Measurements from ENCODE around the gene MYO5A. TPM values are rescaled to one million over a fixed set of nuclear protein-coding genes. Genes with fewer than 3 reads are reported as not detected.

Gene MYO5A
- total and polyA plus RNA-seq, 10 of the 15 experiments (the other 5 are each of a cell fraction or from before 2014, with no cell fraction given) = 4.2 to 42.9 (median 31.1) TPM

DNA sequence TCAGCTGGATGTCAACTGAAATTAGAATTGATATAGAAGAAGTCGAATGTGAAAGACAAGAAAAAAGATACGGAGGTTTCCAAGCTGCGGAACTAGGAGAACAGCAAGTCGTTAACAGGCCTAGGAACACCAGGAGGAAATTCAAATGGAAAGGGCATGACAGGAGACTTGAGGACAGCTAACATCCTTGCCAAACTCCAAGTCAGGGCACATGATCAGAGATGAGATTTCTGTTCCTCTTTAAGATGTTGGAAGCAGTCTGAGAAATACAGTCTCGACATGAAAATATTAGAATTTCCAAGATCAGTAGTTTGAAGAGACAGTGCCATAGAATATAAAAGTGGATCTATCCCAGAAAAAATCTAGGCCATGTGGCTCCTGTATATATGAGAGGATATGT, 5.0 kb downstream of the MYO5A start:
- H3K9me3 ChIP-seq (replicated peaks; ENCODE audit: control insufficient read depth, insufficient read depth, low read length) = no peaks in the 10 kb centered on the region
- H3K27me3 ChIP-seq (replicated peaks in 1 of 2; ENCODE audit: control insufficient read depth in 2 of 2, insufficient read depth in 2 of 2, low read length in 1 of 2) = no peaks in the 10 kb centered on the region
- in situ Hi-C loops (cut with MboI) = no loop called here
- no peak overlapping the region for H3K4me3 ChIP-seq
- CTCF ChIA-PET = interaction anchor here (1.1 to 2.5 kb wide), 8 partner anchors 11 to 790 kb away, joined by 3 to 8 read pairs (median 4); no protein-coding TSS in a partner anchor
- H4K20me1 ChIP-seq (ENCODE audit: control insufficient read depth, insufficient read depth) = no peaks in the 10 kb centered on the region; the same call in 1 of the 2 replicates
- WGBS (ENCODE audit: insufficient coverage, insufficient replicate concordance, low lambda C conversion rate, missing lambda C conversion rate) = 60% methylated on average over 5 of the region's 5 CpGs
- H3K4me2 ChIP-seq (ENCODE audit: control insufficient read depth, insufficient read depth) = no peak overlapping the region
- peaks cover 31% of the 10 kb centered on the region for H3K79me2 ChIP-seq (ENCODE audit: control insufficient read depth, insufficient read depth, low read length)
- RAD21 ChIA-PET (ENCODE audit: unreplicated experiment) = interaction anchor here (1.3 to 5.8 kb wide), 3 partner anchors 12 to 59 kb away, joined by 3 to 42 read pairs (median 5); no protein-coding TSS in a partner anchor
- no peaks in the 10 kb centered on the region; a peak in 1 of 4 replicates for H3K36me3 ChIP-seq (ENCODE audit: control insufficient read depth in 2 of 2, insufficient read depth in 2 of 2, low read length in 1 of 2)
- SMC1A ChIA-PET (ENCODE audit: uncharacterized antibody, unreplicated experiment) = interaction anchor here (0.8 to 2.1 kb wide), 8 partner anchors 9 to 62 kb away, joined by 3 to 6 read pairs (median 4); no protein-coding TSS in a partner anchor
- TF ChIP-seq KDM1A (IDR thresholded peaks at IDR 0.05; ENCODE audit: borderline replicate concordance) = no peak
- no peak for TF ChIP-seq RELA (IDR thresholded peaks at IDR 0.05; ENCODE audit: borderline replicate concordance, partially characterized antibody)
- no peak overlapping the region for H3K27ac ChIP-seq (ENCODE audit: control insufficient read depth, insufficient read depth)
- no peak for ATAC-seq
- POLR2A ChIA-PET = no interaction called here
- no peak overlapping the region for H2AFZ ChIP-seq (ENCODE audit: control insufficient read depth, low read depth, low read length)
- no peak for FAIRE-seq
- intact Hi-C loops (cut with micrococcal nuclease; ENCODE audit: unreplicated experiment) = no loop called here
- peaks cover 6% of the 10 kb centered on the region; the same call in 1 of the 2 replicates for H3K4me1 ChIP-seq (ENCODE audit: control insufficient read depth, insufficient read depth, low read length)
- H3K9ac ChIP-seq (ENCODE audit: control insufficient read depth, insufficient read depth, low read length) = no peak overlapping the region
- BruUV-seq (replicated peaks) = no TSS peak
- DNase-seq (ENCODE audit: low read depth, low spot score) = no peak

DNA sequence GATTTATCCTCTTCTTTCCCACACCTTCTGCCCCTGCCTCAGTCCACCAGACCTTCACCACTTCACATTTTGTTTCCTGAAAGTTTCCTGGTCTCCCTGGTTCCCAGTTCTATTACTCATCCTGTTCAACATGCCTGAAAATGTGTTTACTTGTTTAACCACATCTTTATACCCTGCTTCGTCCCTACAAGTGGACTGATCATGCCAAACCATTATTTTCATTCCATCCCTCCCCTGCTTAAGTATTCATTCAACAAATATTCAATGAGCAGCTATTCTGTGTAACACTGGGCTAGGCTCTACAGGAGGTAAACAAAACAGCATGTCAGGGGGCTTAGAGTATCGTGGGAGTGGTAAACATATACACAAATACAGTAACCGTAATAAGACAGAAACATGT, 5.5 kb downstream of the MYO5A start:
- Histone ChIP-seq H3K4me3 (no peak overlapping the region), H3K36me3 (ENCODE audit: control insufficient read depth in 2 of 2, insufficient read depth in 2 of 2, low read length in 1 of 2) (no peaks in the 10 kb centered on the region; a peak in 1 of 4 replicates), H3K27me3 (replicated peaks in 1 of 2; ENCODE audit: control insufficient read depth in 2 of 2, insufficient read depth in 2 of 2, low read length in 1 of 2) (no peaks in the 10 kb centered on the region), H3K79me2 (ENCODE audit: control insufficient read depth, insufficient read depth, low read length) (peaks cover 31% of the 10 kb centered on the region), H4K20me1 (ENCODE audit: control insufficient read depth, insufficient read depth) (no peaks in the 10 kb centered on the region; the same call in 1 of the 2 replicates), H3K27ac (ENCODE audit: control insufficient read depth, insufficient read depth) (no peak overlapping the region), H3K9me3 (replicated peaks; ENCODE audit: control insufficient read depth, insufficient read depth, low read length) (no peaks in the 10 kb centered on the region), H3K4me2 (ENCODE audit: control insufficient read depth, insufficient read depth) (no peak overlapping the region), H3K9ac (ENCODE audit: control insufficient read depth, insufficient read depth, low read length) (no peak overlapping the region), H2AFZ (ENCODE audit: control insufficient read depth, low read depth, low read length) (no peak overlapping the region), H3K4me1 (ENCODE audit: control insufficient read depth, insufficient read depth, low read length) (peaks cover 6% of the 10 kb centered on the region; the same call in 1 of the 2 replicates)
- ChIA-PET RAD21 (ENCODE audit: unreplicated experiment) (interaction anchor here (0.7 to 1.3 kb wide), 2 partner anchors 12 to 63 kb away, joined by 3 to 5 read pairs; no protein-coding TSS in a partner anchor), CTCF (interaction anchor here (1.2 to 2.3 kb wide), 5 partner anchors 26 to 269 kb away, joined by 3 to 8 read pairs (median 3); no protein-coding TSS in a partner anchor), POLR2A (no interaction called here), SMC1A (ENCODE audit: uncharacterized antibody, unreplicated experiment) (interaction anchor here (0.7 to 2.1 kb wide), 8 partner anchors 10 to 232 kb away, joined by 3 to 6 read pairs (median 4); no protein-coding TSS in a partner anchor)
- BruUV-seq (replicated peaks) = no TSS peak
- in situ Hi-C loops (cut with MboI) = no loop called here
- 72% methylated on average over 3 of the region's 3 CpGs for WGBS (ENCODE audit: insufficient coverage, insufficient replicate concordance, low lambda C conversion rate, missing lambda C conversion rate)
- ATAC-seq (no peak), FAIRE-seq (no peak), DNase-seq (ENCODE audit: low read depth, low spot score) (no peak)
- intact Hi-C loops (cut with micrococcal nuclease; ENCODE audit: unreplicated experiment) = no loop called here
- TF ChIP-seq RAD51 (IDR thresholded peaks at IDR 0.05) = no peak
- no peak for TF ChIP-seq SP1 (IDR thresholded peaks at IDR 0.05; ENCODE audit: low read depth, low read length)
- TF ChIP-seq, protein P1, sequence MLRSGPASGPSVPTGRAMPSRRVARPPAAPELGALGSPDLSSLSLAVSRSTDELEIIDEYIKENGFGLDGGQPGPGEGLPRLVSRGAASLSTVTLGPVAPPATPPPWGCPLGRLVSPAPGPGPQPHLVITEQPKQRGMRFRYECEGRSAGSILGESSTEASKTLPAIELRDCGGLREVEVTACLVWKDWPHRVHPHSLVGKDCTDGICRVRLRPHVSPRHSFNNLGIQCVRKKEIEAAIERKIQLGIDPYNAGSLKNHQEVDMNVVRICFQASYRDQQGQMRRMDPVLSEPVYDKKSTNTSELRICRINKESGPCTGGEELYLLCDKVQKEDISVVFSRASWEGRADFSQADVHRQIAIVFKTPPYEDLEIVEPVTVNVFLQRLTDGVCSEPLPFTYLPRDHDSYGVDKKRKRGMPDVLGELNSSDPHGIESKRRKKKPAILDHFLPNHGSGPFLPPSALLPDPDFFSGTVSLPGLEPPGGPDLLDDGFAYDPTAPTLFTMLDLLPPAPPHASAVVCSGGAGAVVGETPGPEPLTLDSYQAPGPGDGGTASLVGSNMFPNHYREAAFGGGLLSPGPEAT (IDR thresholded peaks at IDR 0.05; ENCODE audit: low read depth) = no peak
- TF ChIP-seq, protein P2, sequence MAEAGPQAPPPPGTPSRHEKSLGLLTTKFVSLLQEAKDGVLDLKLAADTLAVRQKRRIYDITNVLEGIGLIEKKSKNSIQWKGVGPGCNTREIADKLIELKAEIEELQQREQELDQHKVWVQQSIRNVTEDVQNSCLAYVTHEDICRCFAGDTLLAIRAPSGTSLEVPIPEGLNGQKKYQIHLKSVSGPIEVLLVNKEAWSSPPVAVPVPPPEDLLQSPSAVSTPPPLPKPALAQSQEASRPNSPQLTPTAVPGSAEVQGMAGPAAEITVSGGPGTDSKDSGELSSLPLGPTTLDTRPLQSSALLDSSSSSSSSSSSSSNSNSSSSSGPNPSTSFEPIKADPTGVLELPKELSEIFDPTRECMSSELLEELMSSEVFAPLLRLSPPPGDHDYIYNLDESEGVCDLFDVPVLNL (IDR thresholded peaks at IDR 0.05; ENCODE audit: low read depth, low read length) = no peak
- no peak for TF ChIP-seq DPF2 (IDR thresholded peaks at IDR 0.05)
- no peak for TF ChIP-seq ESRRA (IDR thresholded peaks at IDR 0.05; ENCODE audit: low read length)
- TF ChIP-seq, protein P3, sequence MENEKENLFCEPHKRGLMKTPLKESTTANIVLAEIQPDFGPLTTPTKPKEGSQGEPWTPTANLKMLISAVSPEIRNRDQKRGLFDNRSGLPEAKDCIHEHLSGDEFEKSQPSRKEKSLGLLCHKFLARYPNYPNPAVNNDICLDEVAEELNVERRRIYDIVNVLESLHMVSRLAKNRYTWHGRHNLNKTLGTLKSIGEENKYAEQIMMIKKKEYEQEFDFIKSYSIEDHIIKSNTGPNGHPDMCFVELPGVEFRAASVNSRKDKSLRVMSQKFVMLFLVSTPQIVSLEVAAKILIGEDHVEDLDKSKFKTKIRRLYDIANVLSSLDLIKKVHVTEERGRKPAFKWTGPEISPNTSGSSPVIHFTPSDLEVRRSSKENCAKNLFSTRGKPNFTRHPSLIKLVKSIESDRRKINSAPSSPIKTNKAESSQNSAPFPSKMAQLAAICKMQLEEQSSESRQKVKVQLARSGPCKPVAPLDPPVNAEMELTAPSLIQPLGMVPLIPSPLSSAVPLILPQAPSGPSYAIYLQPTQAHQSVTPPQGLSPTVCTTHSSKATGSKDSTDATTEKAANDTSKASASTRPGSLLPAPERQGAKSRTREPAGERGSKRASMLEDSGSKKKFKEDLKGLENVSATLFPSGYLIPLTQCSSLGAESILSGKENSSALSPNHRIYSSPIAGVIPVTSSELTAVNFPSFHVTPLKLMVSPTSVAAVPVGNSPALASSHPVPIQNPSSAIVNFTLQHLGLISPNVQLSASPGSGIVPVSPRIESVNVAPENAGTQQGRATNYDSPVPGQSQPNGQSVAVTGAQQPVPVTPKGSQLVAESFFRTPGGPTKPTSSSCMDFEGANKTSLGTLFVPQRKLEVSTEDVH (IDR thresholded peaks at IDR 0.05; ENCODE audit: low read depth, partially characterized antibody) = no peak
- TF ChIP-seq MYC (IDR thresholded peaks at IDR 0.05; ENCODE audit: insufficient read depth, insufficient read length, insufficient replicate concordance, low read length, severe bottlenecking) = no peak
